Measurements from ENCODE around the gene TSG101. TPM values are rescaled to one million over a fixed set of nuclear protein-coding genes. Genes with fewer than 3 reads are reported as not detected.

Gene TSG101
- total RNA-seq, 1 donor from 2014 or later: 115 TPM

GRCh38 chr11:18534245-18534644, 7.5 kb upstream of the TSG101 start:
- H3K79me2 ChIP-seq (ENCODE audit: low read depth): no peaks in the 10 kb centered on the region
- no peak overlapping the region for H3K9ac ChIP-seq
- H3K27me3 ChIP-seq: no peaks in the 10 kb centered on the region
- no peak overlapping the region for H3K4me3 Mint-ChIP-seq
- no peaks in the 10 kb centered on the region for H3F3A ChIP-seq (ENCODE audit: low read depth)
- H3K4me2 ChIP-seq: no peak overlapping the region
- H3K4me1 Mint-ChIP-seq: no peaks in the 10 kb centered on the region
- H3K4me1 ChIP-seq: no peaks in the 10 kb centered on the region
- H3K36me3 Mint-ChIP-seq: no peaks in the 10 kb centered on the region
- no peak overlapping the region for H3K4me3 ChIP-seq
- H4K20me1 ChIP-seq (ENCODE audit: low read depth): no peaks in the 10 kb centered on the region
- no peak overlapping the region for H3K27ac ChIP-seq
- H3K9me3 Mint-ChIP-seq: no peaks in the 10 kb centered on the region
- H3K36me3 ChIP-seq: no peaks in the 10 kb centered on the region
- H2AFZ ChIP-seq (replicated peaks): no peak overlapping the region
- no peaks in the 10 kb centered on the region for H3K9me3 ChIP-seq (ENCODE audit: low read depth)
- no peak overlapping the region for H3K27ac Mint-ChIP-seq
- DNase-seq (ENCODE audit: low spot score): no peak
- H3K27me3 Mint-ChIP-seq (ENCODE audit: insufficient read depth, low read depth): no peaks in the 10 kb centered on the region
- TF ChIP-seq CTCF (IDR thresholded peaks at IDR 0.05) (no peak), EZH2phosphoT487 (IDR thresholded peaks at IDR 0.05) (no peak), EZH2 (IDR thresholded peaks at IDR 0.05) (no peak)

- H3K36me3 Mint-ChIP-seq: no peaks in the 10 kb centered on the region
- H3K4me1 Mint-ChIP-seq: no peaks in the 10 kb centered on the region
- H3K4me3 ChIP-seq: no peak overlapping the region
- no peak overlapping the region for H3K27ac ChIP-seq
- H3K79me2 ChIP-seq (ENCODE audit: low read depth): no peaks in the 10 kb centered on the region
- DNase-seq (ENCODE audit: low spot score): no peak
- no peak overlapping the region for H2AFZ ChIP-seq (replicated peaks)
- H3K4me3 Mint-ChIP-seq: no peak overlapping the region
- H4K20me1 ChIP-seq (ENCODE audit: low read depth): no peaks in the 10 kb centered on the region
- H3K9me3 Mint-ChIP-seq: no peaks in the 10 kb centered on the region
- no peaks in the 10 kb centered on the region for H3K27me3 Mint-ChIP-seq (ENCODE audit: insufficient read depth, low read depth)
- H3K36me3 ChIP-seq: no peaks in the 10 kb centered on the region
- no peaks in the 10 kb centered on the region for H3K4me1 ChIP-seq
- H3K9ac ChIP-seq: no peak overlapping the region
- H3K4me2 ChIP-seq: no peak overlapping the region
- H3K9me3 ChIP-seq (ENCODE audit: low read depth): no peaks in the 10 kb centered on the region
- no peaks in the 10 kb centered on the region for H3K27me3 ChIP-seq
- H3K27ac Mint-ChIP-seq: no peak overlapping the region
- H3F3A ChIP-seq (ENCODE audit: low read depth): no peaks in the 10 kb centered on the region
- TF ChIP-seq CTCF (IDR thresholded peaks at IDR 0.05): no peak
- no peak for TF ChIP-seq EZH2 (IDR thresholded peaks at IDR 0.05)
- no peak for TF ChIP-seq EZH2phosphoT487 (IDR thresholded peaks at IDR 0.05)
Measured at GRCh38 chr11:18533365-18533764, 6.6 kb upstream of the TSG101 start.

GRCh38 chr11:18527512-18527911, 770 bp upstream of the TSG101 start:
- Histone ChIP-seq H3K4me3 (peak overlapping the region; percentile 89), H3K9me3 (ENCODE audit: low read depth) (no peaks in the 10 kb centered on the region), H3K27ac (peak overlapping the region; percentile 96), H4K20me1 (ENCODE audit: low read depth) (peaks cover 4% of the 10 kb centered on the region), H2AFZ (replicated peaks) (peak overlapping the region; percentile 51), H3K4me1 (peaks cover 3% of the 10 kb centered on the region), H3K4me2 (peak overlapping the region; percentile 92), H3K27me3 (no peaks in the 10 kb centered on the region), H3K9ac (peak overlapping the region; percentile 88), H3F3A (ENCODE audit: low read depth) (peaks cover 21% of the 10 kb centered on the region), H3K36me3 (no peaks in the 10 kb centered on the region), H3K79me2 (ENCODE audit: low read depth) (peaks cover 48% of the 10 kb centered on the region)
- no peak for DNase-seq (ENCODE audit: low spot score)
- H3K27me3 Mint-ChIP-seq (ENCODE audit: insufficient read depth, low read depth): peaks cover 2% of the 10 kb centered on the region
- H3K27ac Mint-ChIP-seq: peak overlapping the region; percentile 99
- TF ChIP-seq EZH2phosphoT487 (IDR thresholded peaks at IDR 0.05) (no peak), CTCF (IDR thresholded peaks at IDR 0.05) (no peak), EZH2 (IDR thresholded peaks at IDR 0.05) (no peak)
- H3K4me3 Mint-ChIP-seq: peak overlapping the region; percentile 100
- H3K9me3 Mint-ChIP-seq: no peaks in the 10 kb centered on the region
- peaks cover 3% of the 10 kb centered on the region for H3K36me3 Mint-ChIP-seq
- H3K4me1 Mint-ChIP-seq: peaks cover 17% of the 10 kb centered on the region
